GM06990 (cell line): ENCODE results near the gene RPS6KC1.
"Not testable (repeated sequence)": the region's sequence is repeated elsewhere in the genome, so short reads cannot be mapped to it uniquely, and the experiment has no call there.

Experiments used
- DNase-seq: peaks from one replicate; pipeline ENCODE4 v3.0.0-alpha.2; 2011; ENCODE audit not compliant: insufficient read length; ENCODE audit errors: extremely low read depth
- H3K27me3 ChIP-seq: replicated peaks from 2 replicates; pipeline ENCODE4 v1.6.0; 2011; ENCODE audit warnings: low read length; ENCODE audit not compliant: control insufficient read depth, insufficient read depth
- H3K36me3 ChIP-seq: 2 replicates; pipeline ENCODE4 v1.5.1; 2011; ENCODE audit warnings: low read length; ENCODE audit not compliant: control insufficient read depth, insufficient read depth
- H3K4me3 ChIP-seq: replicated peaks from 2 replicates; pipeline ENCODE4 v1.5.1; 2011; ENCODE audit warnings: low read depth, mild to moderate bottlenecking, control low read depth, low read length
- CTCF ChIP-seq: IDR thresholded peaks from 2 replicates; pipeline ENCODE4 v1.5.1; 2011; ENCODE audit warnings: low read length, control low read depth, mild to moderate bottlenecking, inconsistent platforms; ENCODE audit not compliant: insufficient read depth, poor library complexity, severe bottlenecking

RPS6KC1 gene

GRCh38 chr1:213201380-213202155 lies 150.5 kb downstream of the RPS6KC1 start:
- Histone ChIP-seq H3K4me3 (no peak overlapping the region), H3K27me3 (no peaks in the 10 kb centered on the region), H3K36me3 (no peaks in the 10 kb centered on the region)
- TF ChIP-seq CTCF: no peak
- DNase-seq: no peak

DNA sequence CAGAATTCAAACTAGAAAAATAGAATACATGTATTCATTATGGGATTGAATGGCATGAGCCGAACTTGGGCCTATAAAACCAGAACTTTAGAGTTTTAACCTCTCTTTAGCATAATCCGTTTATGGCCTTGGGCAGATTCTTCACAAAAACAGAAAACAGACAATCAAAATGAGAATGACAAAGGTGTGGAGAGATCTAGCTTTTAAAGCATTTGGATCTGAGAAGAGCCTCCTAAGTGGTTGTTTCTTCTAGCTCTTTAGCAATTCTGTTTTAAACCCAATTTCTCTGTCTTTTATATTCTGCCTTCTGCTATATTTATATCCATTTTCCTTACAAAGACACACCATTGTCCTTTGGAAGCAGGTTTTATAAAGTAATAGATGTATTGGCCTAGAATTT lies 160.2 kb downstream of the RPS6KC1 start:
- TF ChIP-seq CTCF: no peak
- H3K4me3 ChIP-seq: no peak overlapping the region
- DNase-seq: no peak
- no peaks in the 10 kb centered on the region for H3K27me3 ChIP-seq
- no peaks in the 10 kb centered on the region for H3K36me3 ChIP-seq

DNA sequence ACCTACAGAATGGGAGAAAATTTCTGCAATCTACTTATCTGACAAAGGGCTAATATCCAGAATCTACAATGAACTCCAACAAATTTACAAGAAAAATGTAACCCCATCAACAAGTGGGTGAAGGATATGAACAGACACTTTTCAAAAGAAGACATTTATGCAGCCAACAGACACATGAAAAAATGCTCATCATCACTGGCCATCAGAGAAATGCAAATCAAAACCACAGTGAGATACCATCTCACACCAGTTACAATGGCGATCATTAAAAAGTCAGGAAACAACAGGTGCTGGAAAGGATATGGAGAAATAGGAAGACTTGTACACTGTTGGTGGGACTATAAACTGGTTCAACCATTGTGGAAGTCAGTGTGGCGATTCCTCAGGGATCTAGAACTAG lies 168.0 kb downstream of the RPS6KC1 start:
- H3K27me3 ChIP-seq, H3K36me3 ChIP-seq, H3K4me3 ChIP-seq, DNase-seq: not testable (repeated sequence)

- Histone ChIP-seq H3K36me3 (no peaks in the 10 kb centered on the region), H3K4me3 (no peak overlapping the region), H3K27me3 (no peaks in the 10 kb centered on the region)
- DNase-seq: no peak
- TF ChIP-seq CTCF: no peak
Observed at GRCh38 chr1:213221209-213221608, 170.2 kb downstream of the RPS6KC1 start.

DNA sequence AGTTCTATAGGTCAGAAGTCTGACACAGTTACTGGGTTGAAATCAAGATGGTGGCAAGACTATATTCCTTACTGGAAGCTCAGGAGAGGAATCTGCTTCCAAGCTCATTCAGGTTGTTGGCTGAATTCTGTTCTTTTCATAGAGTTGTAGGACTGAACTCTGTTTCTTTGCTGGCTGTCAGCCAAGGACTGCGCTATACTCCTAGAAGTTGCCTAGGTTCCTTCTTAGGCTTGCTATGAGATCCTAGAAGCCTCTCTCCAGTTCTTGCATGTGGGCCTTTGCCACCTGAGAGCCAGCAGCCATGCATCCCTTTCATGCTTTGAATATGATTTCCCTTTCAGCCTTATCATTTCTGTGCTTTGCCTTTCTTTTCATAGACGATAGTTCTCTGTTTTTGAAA lies 176.4 kb downstream of the RPS6KC1 start:
- no peaks in the 10 kb centered on the region for H3K27me3 ChIP-seq
- TF ChIP-seq CTCF: no peak
- H3K4me3 ChIP-seq: no peak overlapping the region
- no peaks in the 10 kb centered on the region for H3K36me3 ChIP-seq
- no peak for DNase-seq

- no peak for TF ChIP-seq CTCF
- H3K4me3 ChIP-seq: no peak overlapping the region
- DNase-seq: no peak
- H3K27me3 ChIP-seq: no peaks in the 10 kb centered on the region
- no peaks in the 10 kb centered on the region for H3K36me3 ChIP-seq
Observed at GRCh38 chr1:213231795-213232231, 180.8 kb downstream of the RPS6KC1 start.
